ENCODE data around the gene ZNRF3.
"Not testable (repeated sequence)": the region's sequence is repeated elsewhere in the genome, so short reads cannot be mapped to it uniquely, and the experiment has no call there.

ZNRF3 gene

DNA sequence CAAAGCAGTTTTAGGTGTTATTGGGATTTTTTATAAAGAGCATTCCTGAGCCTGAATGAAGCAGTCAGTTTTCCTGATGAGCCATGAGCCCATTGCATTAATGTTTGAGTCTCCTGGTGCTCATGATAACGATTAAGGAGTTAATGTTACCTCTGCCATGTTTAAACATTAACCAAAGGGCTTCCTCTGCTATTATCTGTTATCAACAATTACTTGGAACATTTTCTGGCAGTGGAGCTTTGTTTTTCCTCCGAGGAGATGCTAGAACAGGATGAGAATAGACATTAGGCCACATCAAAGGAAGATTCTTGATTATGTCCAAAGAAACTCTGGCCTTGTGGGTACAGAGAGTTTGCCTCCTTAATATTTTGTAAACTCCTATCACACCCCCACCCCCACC, 49.9 kb downstream of the ZNRF3 start:
- no peak for DNase-seq (ENCODE audit: low spot score)

DNA sequence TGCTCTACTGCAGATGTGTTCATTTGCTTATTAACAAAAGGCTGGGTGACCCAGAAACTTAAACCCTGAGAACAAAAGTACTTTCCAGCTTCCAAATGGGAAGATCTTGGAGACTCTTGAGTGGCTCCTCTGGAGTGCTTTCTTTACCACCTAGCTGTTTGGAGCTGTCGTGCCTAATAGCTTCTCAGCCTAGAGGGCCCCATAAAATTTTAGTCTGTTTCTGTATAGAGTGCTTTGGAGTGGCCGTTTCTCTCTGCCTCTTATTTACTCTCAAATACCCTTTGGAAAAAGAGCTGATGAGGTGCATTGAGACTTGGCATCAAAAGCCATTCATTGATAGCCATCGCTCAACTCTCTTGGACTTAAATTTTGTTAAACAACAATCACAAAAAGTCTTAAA, 50.7 kb downstream of the ZNRF3 start:
- no peak for DNase-seq (ENCODE audit: low spot score)

GRCh38 chr22:28935140-28935539, 51.8 kb downstream of the ZNRF3 start:
- DNase-seq (ENCODE audit: low spot score) = no peak

GRCh38 chr22:28935713-28936112, 52.3 kb downstream of the ZNRF3 start:
- peak; percentile 33 for DNase-seq (ENCODE audit: low spot score)

- no peak for DNase-seq (ENCODE audit: low spot score)
Observed at GRCh38 chr22:28936200-28936599, 52.8 kb downstream of the ZNRF3 start.

DNA sequence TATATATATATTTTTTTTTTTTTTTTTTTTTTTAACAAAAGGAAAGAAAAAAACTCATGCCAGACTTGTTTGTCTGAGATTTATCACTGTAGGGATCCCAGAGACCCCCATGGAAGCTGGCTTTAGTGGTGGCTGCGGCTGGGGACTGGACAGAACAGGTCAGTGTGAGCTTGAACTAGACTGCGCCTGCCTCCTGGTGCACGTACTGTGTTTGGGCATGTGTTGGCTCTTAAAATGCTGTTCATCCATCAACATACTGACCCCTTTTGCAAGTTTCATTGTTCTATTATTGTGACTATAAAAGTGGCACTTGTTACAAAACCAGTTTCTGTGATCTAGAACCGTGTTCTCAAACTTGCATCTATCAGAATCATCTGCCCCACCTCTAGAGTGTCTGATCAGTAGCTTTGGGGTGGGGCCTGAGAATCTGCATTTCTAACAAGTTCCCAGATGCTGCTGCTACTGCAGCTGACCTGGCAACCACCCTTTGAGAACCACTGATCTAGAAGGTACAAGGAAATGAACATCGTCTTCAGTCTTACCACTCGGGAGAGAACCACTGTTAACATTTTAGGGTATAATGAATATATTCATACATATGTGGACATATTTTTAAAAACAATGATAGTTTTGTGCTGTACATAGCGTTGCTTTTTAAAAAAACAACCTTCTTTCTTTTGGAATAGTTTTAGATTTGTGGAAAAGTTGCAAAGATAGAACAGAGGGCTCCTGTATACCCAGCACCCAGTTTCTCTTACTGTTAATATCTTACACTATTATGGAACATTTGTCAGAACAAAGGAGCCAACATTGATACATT, 54.0 kb downstream of the ZNRF3 start:
- no peak for DNase-seq (ENCODE audit: low spot score)

DNA sequence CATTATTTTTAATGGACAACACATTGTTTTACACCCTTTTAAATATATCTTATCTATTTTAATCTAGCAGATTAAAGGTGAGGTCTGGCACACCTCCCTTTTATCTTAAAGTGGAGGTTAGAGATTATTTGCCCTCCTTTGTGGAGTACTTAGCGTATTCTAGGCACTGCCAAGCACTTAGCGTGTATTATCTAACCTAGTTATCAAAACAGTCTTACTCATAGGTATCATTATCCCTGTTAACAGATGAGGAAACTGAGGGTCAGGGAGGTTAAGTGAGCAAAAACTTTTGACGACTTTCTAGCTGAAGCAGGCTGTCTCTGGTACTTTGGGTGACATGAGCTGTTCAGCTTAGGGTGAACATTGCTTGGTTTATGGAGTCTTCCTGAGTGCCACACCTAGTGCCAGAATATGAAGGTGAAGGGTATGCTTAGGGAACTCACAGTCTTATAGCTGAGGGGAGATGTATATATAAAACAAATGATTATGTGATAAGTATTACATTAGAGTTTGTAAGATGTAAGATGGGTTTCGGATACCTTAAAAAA, 55.0 kb downstream of the ZNRF3 start:
- no peak for DNase-seq (ENCODE audit: low spot score)

DNA sequence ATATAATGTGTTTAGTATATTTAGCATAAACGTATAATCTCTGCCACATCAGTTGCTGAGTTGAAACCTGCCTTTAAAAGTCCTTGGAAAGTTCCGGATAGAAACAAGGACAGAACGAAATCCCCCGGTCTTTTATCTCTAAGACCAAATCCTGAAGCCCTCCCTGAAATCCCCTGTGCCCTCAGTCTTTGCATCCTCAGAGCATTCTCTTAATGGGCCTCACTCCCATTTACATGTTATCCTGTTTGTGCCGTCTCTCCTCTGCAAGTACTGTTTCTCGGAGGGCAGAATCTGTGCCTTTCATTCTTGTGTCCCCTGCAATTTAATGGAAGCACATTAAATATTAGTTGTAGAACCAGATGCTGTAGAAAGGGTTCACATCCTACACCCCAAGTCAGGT, 56.0 kb downstream of the ZNRF3 start:
- no peak for DNase-seq (ENCODE audit: low spot score)

DNA sequence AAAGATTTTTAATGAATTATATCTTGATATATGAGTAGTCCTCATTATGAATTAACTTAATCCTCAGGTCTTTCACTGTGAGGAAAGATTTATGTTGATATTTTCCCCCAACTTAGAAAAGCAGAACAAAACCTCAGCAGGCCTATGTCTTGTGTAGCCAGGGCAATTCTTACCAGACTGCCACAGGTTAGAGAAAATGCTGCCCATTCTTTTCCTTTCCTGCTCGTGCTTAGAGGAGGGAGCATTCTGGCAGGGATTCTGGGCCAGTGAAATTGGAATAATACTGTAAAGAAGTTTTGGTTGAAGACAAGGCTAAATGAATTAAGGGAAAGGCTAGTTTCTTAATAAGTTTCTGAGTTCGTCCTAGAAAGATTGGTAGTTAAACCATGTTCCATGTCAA, 56.6 kb downstream of the ZNRF3 start:
- DNase-seq (ENCODE audit: low spot score) = no peak

GRCh38 chr22:28940441-28940840, 57.1 kb downstream of the ZNRF3 start:
- no peak for DNase-seq (ENCODE audit: low spot score)

DNA sequence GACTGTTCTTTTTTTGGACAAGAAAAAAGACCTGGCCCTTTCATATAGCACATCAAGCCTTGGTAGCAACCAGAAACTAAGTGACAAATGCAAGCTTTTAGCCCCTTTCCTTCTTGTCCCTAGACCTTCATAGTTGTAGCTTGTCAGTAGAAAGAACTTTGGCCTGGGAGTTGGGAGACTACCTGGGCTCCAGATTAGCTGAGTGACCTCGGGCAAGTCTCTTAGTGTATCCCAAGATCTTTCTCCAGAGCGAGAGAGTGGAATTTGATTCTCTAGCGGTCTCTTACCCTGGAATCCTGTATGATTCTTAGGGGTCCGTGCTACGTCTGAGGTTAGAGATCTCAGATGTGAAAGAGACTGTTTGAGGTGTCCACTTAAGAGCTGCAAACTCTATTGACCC, 59.0 kb downstream of the ZNRF3 start:
- DNase-seq (ENCODE audit: low spot score) = no peak

GRCh38 chr22:28942801-28943500, 59.6 kb downstream of the ZNRF3 start:
- DNase-seq (ENCODE audit: low spot score) = no peak

DNA sequence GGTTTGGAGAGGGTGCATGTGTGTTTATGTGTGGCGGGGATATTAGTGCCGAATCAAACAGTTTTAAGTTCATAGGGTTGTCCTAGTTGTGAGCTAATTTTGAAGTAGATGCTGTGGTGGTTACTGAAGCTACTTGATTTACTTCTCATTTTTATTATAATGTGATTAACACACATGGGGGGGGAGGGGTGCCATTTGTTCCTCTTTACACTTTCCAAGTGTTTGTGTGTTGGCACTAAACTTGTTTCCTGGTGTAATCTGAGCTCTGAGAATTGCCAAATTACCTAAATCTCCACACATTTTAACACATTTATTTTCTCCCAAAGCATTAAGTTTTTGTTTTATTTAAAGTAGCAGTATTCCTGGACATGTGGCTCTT, 60.1 kb downstream of the ZNRF3 start:
- DNase-seq (ENCODE audit: low spot score) = no peak

DNA sequence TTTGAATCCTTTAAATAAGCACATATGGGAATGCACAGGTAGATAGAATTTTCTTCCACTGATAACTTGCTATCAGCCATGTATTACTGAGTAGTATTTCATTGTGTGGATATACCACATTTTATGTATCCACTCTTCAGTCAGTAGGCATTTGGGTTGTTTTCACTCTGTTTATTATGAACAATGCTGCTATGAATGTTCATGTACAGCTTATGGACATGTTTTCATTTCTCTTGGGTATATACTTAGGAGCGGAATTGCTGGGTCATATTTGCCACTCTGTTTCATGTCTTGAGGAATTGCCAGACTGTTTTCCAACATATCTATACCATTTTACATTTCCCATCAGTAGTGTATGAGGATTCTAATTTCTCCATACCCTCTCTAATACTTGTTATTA, 63.8 kb downstream of the ZNRF3 start:
- no peak for DNase-seq (ENCODE audit: low spot score)

GRCh38 chr22:28948424-28948823, 65.1 kb downstream of the ZNRF3 start:
- DNase-seq (ENCODE audit: low spot score) = no peak

GRCh38 chr22:28948860-28949551, 65.6 kb downstream of the ZNRF3 start:
- not testable (repeated sequence) for DNase-seq (ENCODE audit: low spot score)

DNA sequence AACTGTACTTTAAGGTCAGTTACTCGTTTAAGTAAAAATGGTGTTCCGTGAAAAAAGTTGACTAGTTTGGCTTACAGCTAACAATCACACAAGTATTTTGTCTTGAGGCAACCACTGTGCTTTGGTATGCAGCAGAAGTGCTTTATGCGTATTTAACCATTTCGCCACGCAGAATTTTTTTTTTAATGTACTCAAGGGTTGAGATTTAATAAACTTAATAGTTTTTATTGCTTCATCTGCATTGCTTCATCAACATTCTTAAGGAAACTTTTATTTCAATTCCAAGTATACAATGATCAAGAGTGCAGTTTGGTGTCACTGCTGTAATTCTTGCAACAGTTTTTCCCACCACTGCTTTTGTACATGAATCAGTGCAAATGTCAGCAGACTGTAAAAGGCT, 66.4 kb downstream of the ZNRF3 start:
- no peak for DNase-seq (ENCODE audit: low spot score)

DNA sequence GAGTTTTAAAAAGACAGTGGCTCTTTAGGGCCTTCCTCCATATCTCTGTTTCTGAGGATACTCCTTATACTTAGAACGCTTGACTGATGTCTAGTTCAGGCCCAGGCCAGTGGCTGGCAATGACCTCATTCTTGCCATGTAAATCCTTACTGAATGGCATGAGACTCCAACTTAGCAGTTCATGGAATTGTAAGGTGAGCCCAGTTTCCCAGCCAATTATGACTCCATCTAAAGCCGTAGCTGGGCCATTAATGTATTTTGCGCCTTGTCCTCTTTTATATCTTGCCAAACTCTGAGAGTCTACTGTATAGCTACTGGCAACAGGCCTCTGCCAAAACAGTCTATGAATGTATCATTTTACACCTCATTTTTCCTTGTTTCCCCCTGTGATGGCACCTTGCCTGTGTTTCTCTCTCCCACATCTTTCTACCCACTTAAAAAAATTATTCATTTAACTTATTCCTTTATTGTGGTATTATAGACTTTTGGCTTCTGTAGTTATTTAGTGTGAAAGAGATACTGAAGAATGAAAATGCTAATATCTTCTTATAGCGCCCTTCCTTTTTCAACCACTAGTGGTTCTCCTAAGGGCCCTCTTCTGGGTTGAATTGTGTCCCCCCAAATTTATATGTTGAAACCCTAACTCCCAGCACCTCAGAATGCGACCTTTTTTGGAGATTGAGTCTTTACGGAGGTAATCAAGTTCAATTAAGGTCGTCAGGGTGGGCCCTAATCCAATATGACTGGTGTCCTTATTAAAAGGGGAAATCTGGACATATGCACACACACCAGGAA, 67.4 kb downstream of the ZNRF3 start:
- DNase-seq (ENCODE audit: low spot score) = no peak

- no peak for DNase-seq (ENCODE audit: low spot score)
Observed at GRCh38 chr22:28951530-28951929, 68.2 kb downstream of the ZNRF3 start.

DNA sequence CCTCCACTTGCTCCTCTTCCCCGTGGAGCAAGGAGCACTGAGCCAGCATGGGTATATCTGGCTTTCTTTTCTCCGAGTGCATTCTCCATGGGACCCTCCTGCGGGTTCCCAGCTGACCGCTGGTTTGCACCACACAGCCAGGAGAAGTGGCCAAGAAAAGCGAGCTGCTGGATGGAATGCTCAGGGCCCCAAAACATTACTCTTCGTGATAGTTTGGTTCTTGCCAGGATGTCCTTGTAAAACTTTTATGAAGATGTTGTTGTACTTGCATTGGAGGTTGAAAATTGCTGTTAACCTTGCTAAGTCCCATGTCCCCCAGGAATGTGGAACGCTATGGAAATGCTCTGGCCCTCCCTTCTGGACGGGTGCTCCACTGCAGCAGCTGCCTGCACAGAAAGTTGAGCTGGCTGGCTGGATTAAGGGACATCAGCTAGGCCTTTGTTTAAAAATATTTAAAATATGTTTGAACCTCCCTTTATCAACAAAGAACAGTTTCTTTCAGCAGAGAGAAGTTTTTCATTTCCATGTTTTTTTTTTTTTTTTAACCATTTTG, 68.7 kb downstream of the ZNRF3 start:
- DNase-seq (ENCODE audit: low spot score) = no peak

GRCh38 chr22:28952857-28953256, 69.5 kb downstream of the ZNRF3 start:
- no peak for DNase-seq (ENCODE audit: low spot score)

DNA sequence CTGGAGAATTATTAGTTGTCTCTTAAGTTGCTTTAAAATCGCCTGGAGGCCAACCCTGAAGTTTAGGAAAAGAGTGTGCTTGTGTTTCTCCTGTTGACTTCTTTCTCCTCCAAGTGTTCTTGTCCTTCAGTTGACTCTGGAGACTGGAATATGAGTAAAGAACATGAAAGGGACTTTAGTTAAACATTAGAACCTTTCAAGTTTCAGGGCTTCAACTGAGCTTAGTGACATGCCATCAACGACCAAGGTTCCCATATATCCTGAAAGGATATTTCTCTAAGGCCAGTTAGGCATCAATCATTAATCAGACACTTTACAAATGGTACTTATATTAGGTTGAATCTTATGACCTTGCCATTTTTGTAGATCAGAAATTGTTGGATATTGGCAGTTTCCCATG, 70.0 kb downstream of the ZNRF3 start:
- no peak for DNase-seq (ENCODE audit: low spot score)
